Myocyte (in vitro differentiated cells): ENCODE results near the gene PUS10. TPM values are rescaled to one million over a fixed set of nuclear protein-coding genes. Genes with fewer than 3 reads are reported as not detected.
"Not testable (repeated sequence)": the region's sequence is repeated elsewhere in the genome, so short reads cannot be mapped to it uniquely, and the experiment has no call there.

Source experiments
- DNase-seq: peaks from one replicate; pipeline ENCODE4 v3.0.0-alpha.2; 2012; ENCODE audit warnings: low read depth
- total RNA-seq: library from RNA; depleted of rRNA; stranded (reverse); fragments of >200 nt; gene quantifications from 2 replicates; pipeline ENCODE4 v1.2.3, GENCODE V29; 2014

Gene PUS10
- total RNA-seq, 1 donor from 2014 or later = 9.3 TPM

GRCh38 chr2:60934165-60934722 lies 83.8 kb downstream of the PUS10 start:
- DNase-seq = no peak

- DNase-seq = no peak
Observed at GRCh38 chr2:60932954-60933353, 85.1 kb downstream of the PUS10 start.

GRCh38 chr2:60932061-60932460 lies 86.0 kb downstream of the PUS10 start:
- not testable (repeated sequence) for DNase-seq

- no peak for DNase-seq
Observed at GRCh38 chr2:60926741-60927552, 91.1 kb downstream of the PUS10 start.

- no peak for DNase-seq
Observed at GRCh38 chr2:60925994-60926740, 91.9 kb downstream of the PUS10 start.

GRCh38 chr2:60907329-60907728 lies 110.7 kb downstream of the PUS10 start:
- DNase-seq = no peak

GRCh38 chr2:60906395-60906794 lies 111.7 kb downstream of the PUS10 start:
- DNase-seq = no peak

GRCh38 chr2:60905867-60906266 lies 112.2 kb downstream of the PUS10 start:
- DNase-seq = not testable (repeated sequence)

- DNase-seq = not testable (repeated sequence)
Observed at GRCh38 chr2:60901296-60901695, 116.8 kb downstream of the PUS10 start.

- no peak for DNase-seq
Observed at GRCh38 chr2:60899892-60900249, 118.2 kb downstream of the PUS10 start.

GRCh38 chr2:60899230-60899891 lies 118.7 kb downstream of the PUS10 start:
- DNase-seq = no peak

GRCh38 chr2:60898567-60898966 lies 119.5 kb downstream of the PUS10 start:
- no peak for DNase-seq

Other genes starting within 250 kb of the PUS10 start
- gene REL, start 136.7 kb downstream of the PUS10 start, total RNA-seq = 4.0 and 4.9 TPM in 2 replicates
- gene PEX13, start 535 bp downstream of the PUS10 start, total RNA-seq = 37.6 and 44.6 TPM in 2 replicates
- 9.4 and 11.1 TPM in 2 replicates for gene SANBR, start 47.6 kb upstream of the PUS10 start, total RNA-seq
- gene C2orf74, start 143.9 kb upstream of the PUS10 start, total RNA-seq = 32.9 and 39.1 TPM in 2 replicates